Heart left ventricle (tissue), 16 donors: Measurements from ENCODE around the gene PRDM15. TPM values are rescaled to one million over a fixed set of nuclear protein-coding genes. Genes with fewer than 3 reads are reported as not detected.

Experiments
- ATAC-seq, 4 donors: fragments of 200-7000 bp; cut with Tn5 transposase; one replicate each; pipeline ENCODE4 v1.9.1; 2020 to 2022; ENCODE audit warnings: moderate library complexity in 4 of 4, mild to moderate bottlenecking in 3 of 4, moderate number of reproducible peaks in 1 of 4
- DNase-seq, 5 donors: peaks; one replicate each; pipeline ENCODE4 v3.0.0-alpha.2; 2020
- H3K27ac ChIP-seq, 12 donors: fragments of 200-600 bp; sonication (generic) in 4 of 12; one replicate each; pipeline versions ENCODE4 v1.5.0 to v1.8.0; 2016 to 2022; ENCODE audit warnings: mild to moderate bottlenecking in 2 of 12
- H3K27me3 ChIP-seq, 9 donors: fragments of 200-600 bp; sonication (generic) in 2 of 9; one replicate each; pipeline versions ENCODE4 v1.5.1 to v1.8.0; 2016 to 2022; ENCODE audit warnings: mild to moderate bottlenecking in 3 of 9
- H3K36me3 ChIP-seq, 9 donors: fragments of 200-600 bp; sonication (generic) in 2 of 9; one replicate each; pipeline versions ENCODE4 v1.5.0 to v1.8.0; 2018 to 2022; ENCODE audit warnings: mild to moderate bottlenecking in 2 of 9
- H3K4me1 ChIP-seq, 12 donors: fragments of 200-600 bp; sonication (generic) in 4 of 12; one replicate each; pipeline versions ENCODE4 v1.5.0 to v1.8.0; 2016 to 2022; ENCODE audit warnings: mild to moderate bottlenecking in 3 of 12
- H3K4me3 ChIP-seq, 12 donors: fragments of 200-600 bp; sonication (generic) in 4 of 12; one replicate each; pipeline versions ENCODE4 v1.5.0 to v1.8.0; 2017 to 2022; ENCODE audit warnings: mild to moderate bottlenecking in 9 of 12, moderate library complexity in 4 of 12
- H3K9me3 ChIP-seq, 12 donors: fragments of 200-600 bp; sonication (generic) in 4 of 12; one replicate each; pipeline versions ENCODE4 v1.5.0 to v1.8.0; 2016 to 2022; ENCODE audit warnings: mild to moderate bottlenecking in 1 of 12
- CTCF ChIP-seq, 12 donors: fragments of 200-600 bp; sonication (generic) in 4 of 12; IDR thresholded peaks; one replicate each; pipeline versions ENCODE4 v1.5.0 to v1.8.0; 2018 to 2022; ENCODE audit warnings: antibody characterized with exemption in 12 of 12, mild to moderate bottlenecking in 5 of 12
- POLR2A ChIP-seq, 2 donors: fragments of 450-650 bp; IDR thresholded peaks; one replicate each; pipeline ENCODE4 v1.6.1; 2017; ENCODE audit warnings: antibody characterized with exemption in 2 of 2, mild to moderate bottlenecking in 2 of 2, moderate library complexity in 2 of 2
- WGBS, 4 donors: extraction: QIAGEN DNeasy Blood & Tissue Kit in 2 of 4; methylation state at CpG; one replicate each; pipeline versions ENCODE4 v1.1.5 to v1.1.7; 2013 to 2018; 5-methylcytosine and 5-hydroxymethylcytosine counted together
- intact Hi-C, 10 donors: fragments of 100-400 bp; cut with DNase I; formaldehyde crosslinking; loops; one replicate each; pipeline versions ENCODE4 v1.11.1 to v1.14.2; 2022
- polyA plus RNA-seq, 2 donors: library from polyadenylated mRNA; stranded (reverse); fragments of 200-250 nt; gene quantifications; one replicate each; pipeline ENCODE4 v1.2.3, GENCODE V29; 2013
- total RNA-seq, 9 donors: library from RNA; depleted of rRNA in 2 of 9; stranded (reverse); fragments of >200 nt in 2 of 9; fragmentation: NEBNext Ultra II Directional in 3 of 9; extraction: Animal tissue kit (Norgen Biotek cat#: 25700) in 3 of 9; gene quantifications; one replicate each; pipeline versions ENCODE4 v1.1.0 to v1.2.4, GENCODE V29; 2016 to 2023
- donor health status: ischemic (EF 13 %, LVEDD 7.1; RV severe dilation, severe dysfunction).
- donor health status: healthy with polysubstance abuse.
- donor health status: DM: no; HTN: yes; CAD: no.
- donor health status: DM: no; HTN: no; CAD: no.
- donor health status: ischemic (EF 25% LVEDD 6.9; RV normal size, moderate dysfunction).
- donor health status: ischemic (EF 25% LVEDD 5.7; RV mildly dilated, moderate dysfunction).
- donor health status: healthy.
- donor health status: DM: yes; HTN: yes; CAD: no.
- donor health status: ischemic (EF 35%, LVEDD 5.7; RV mildly dilated, moderate dysfunction).
- donor health status: nonischemic (EF 11% LVEDD 7.7; RV severe dilation, severe dysfunction).
- donor health status: DM: yes; HTN: yes; CAD: no.
- donor health status: PGD.
- donor health status: ischemic (EF 29% LVEDD 5.4; RV normal size, mild dysfunction).
- donor health status: nonischemic (EF 23%, LVEDD 6.1; RV moderate dilation, normal function).

Gene PRDM15
- total and polyA plus RNA-seq, 11 donors, result 2.1 to 6.3 (median 2.7) TPM

GRCh38 chr21:41901782-41902181 lies 22.6 kb upstream of the PRDM15 start:
- peaks cover 0 to 91% (median 70%) of the 10 kb centered on the region in 9 donors for H3K36me3 ChIP-seq
- no peak overlapping the region for H3K27ac ChIP-seq
- no peaks in the 10 kb centered on the region for H3K9me3 ChIP-seq
- ATAC-seq (no peak), DNase-seq (no peak)
- WGBS, 4 donors, result 95 to 98% (median 96%) methylated on average over 3 of the region's 3 CpGs
- TF ChIP-seq CTCF (IDR thresholded peaks at IDR 0.05), result no peak
- TF ChIP-seq POLR2A (IDR thresholded peaks at IDR 0.05), result no peak
- peaks cover 0 to 4% (median 0%) of the 10 kb centered on the region in 12 donors for H3K4me1 ChIP-seq
- intact Hi-C loops, result no loop called here
- H3K27me3 ChIP-seq, result no peaks in the 10 kb centered on the region
- no peak overlapping the region for H3K4me3 ChIP-seq

DNA sequence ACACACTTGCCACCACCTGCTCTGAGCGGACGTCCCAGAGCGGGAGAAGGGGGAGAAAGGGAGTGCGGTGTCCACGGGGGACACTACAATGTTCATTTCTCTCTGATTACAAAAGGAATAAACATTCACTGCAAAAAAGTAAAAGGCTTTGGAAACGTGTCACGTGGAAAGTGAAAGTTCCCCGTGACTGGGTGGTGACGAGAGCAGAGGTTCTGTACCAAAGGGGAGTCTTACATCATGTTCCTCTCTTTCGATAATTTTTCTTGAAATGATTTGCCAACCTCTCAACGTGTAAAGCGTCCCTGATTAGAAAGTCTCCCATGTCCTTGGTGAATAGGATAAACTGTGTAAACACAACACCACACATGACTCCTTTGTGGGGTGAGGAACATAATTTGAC lies 22.0 kb upstream of the PRDM15 start:
- no peak for TF ChIP-seq POLR2A (IDR thresholded peaks at IDR 0.05)
- TF ChIP-seq CTCF (IDR thresholded peaks at IDR 0.05), result no peak
- Histone ChIP-seq H3K27ac (no peak overlapping the region), H3K4me3 (no peak overlapping the region), H3K27me3 (no peaks in the 10 kb centered on the region), H3K9me3 (no peaks in the 10 kb centered on the region), H3K36me3 (peaks cover 0 to 84% (median 64%) of the 10 kb centered on the region in 9 donors), H3K4me1 (peaks cover 0 to 4% (median 0%) of the 10 kb centered on the region in 12 donors)
- WGBS, 4 donors, result 83 to 89% (median 85%) methylated on average over 12 of the region's 12 CpGs
- ATAC-seq, result no peak
- DNase-seq, result no peak
- intact Hi-C loops, result no loop called here

- H3K9me3 ChIP-seq, result no peaks in the 10 kb centered on the region
- TF ChIP-seq CTCF (IDR thresholded peaks at IDR 0.05) (no peak), POLR2A (IDR thresholded peaks at IDR 0.05) (no peak)
- H3K36me3 ChIP-seq, result peaks cover 0 to 83% (median 62%) of the 10 kb centered on the region in 9 donors
- H3K27ac ChIP-seq, result no peak overlapping the region
- intact Hi-C loops, result no loop called here
- 86 to 94% (median 91%) methylated on average over 6 of the region's 6 CpGs for WGBS, 4 donors
- H3K27me3 ChIP-seq, result no peaks in the 10 kb centered on the region
- peaks cover 0 to 9% (median 0%) of the 10 kb centered on the region in 12 donors for H3K4me1 ChIP-seq
- ATAC-seq (no peak), DNase-seq (no peak)
- H3K4me3 ChIP-seq, result no peak overlapping the region
Measured at GRCh38 chr21:41900401-41900800, 21.3 kb upstream of the PRDM15 start.

- Histone ChIP-seq H3K9me3 (no peaks in the 10 kb centered on the region), H3K4me3 (no peak overlapping the region), H3K36me3 (peaks cover 0 to 82% (median 61%) of the 10 kb centered on the region in 9 donors), H3K4me1 (peaks cover 0 to 11% (median 0%) of the 10 kb centered on the region in 12 donors), H3K27me3 (no peaks in the 10 kb centered on the region), H3K27ac (no peak overlapping the region)
- DNase-seq (no peak), ATAC-seq (no peak)
- intact Hi-C loops, result no loop called here
- WGBS, 4 donors, result 85 to 90% (median 89%) methylated on average over 25 of the region's 25 CpGs
- TF ChIP-seq CTCF (IDR thresholded peaks at IDR 0.05) (no peak), POLR2A (IDR thresholded peaks at IDR 0.05) (no peak)
Measured at GRCh38 chr21:41899426-41900202, 20.5 kb upstream of the PRDM15 start.
